ENCODE results near the gene CHST5. TPM values are rescaled to one million over a fixed set of nuclear protein-coding genes. Genes with fewer than 3 reads are reported as not detected.

The CHST5 gene
- total and polyA plus RNA-seq, 2 of the 13 experiments (the other 11 are each of a cell fraction or from before 2014, with no cell fraction given): 0.05 TPM; not detected in 1

DNA sequence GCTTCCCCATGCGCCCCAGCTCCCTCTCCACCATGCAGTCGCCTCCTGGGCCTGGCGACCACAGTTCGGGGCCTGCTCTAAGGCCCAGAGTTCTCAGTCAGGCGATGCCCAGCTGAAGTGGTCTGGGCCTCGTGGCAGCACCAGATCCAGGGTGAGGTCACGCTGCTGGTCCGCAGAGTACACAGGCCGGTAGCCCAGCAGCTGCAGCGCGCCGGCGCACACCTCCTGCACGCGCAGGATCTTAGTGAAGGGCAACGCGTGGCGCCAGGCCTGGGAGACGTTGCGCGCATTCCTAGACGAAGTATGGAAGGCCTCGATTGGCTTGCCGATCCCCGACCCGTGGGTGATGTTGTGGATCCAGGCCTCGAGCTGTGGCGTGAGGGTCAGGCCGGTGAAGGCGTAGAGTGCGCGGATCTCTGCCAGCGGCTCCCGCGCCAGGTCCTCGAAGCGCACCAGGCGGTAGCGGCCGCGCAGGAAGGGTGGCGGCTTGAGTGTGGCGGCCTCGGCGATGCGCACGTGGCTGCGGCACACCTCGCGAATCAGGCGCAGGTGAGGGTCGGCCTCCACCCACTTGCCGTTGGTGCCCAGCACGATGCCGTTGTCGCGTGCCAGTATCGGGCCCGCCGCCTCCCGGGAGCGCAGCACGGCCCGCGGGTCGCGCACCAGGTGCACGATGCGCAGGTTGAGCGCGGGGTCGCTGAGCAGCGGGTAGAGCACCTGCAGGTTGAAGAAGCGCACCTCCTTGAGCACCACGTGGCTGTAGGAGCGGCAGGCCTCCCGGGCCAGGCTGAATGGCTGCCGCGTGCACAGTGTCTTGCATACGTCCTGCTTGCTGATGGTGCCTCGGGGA is 6.6 kb downstream of the CHST5 start:
- Histone ChIP-seq H3K79me2 (ENCODE audit: insufficient read depth, low read length) (no peaks in the 10 kb centered on the region), H3K4me3 (replicated peaks in 1 of 3; ENCODE audit: insufficient read depth in 1 of 3, low read depth in 2 of 3, low read length in 3 of 3) (no peak overlapping the region), H3K9ac (ENCODE audit: insufficient read depth, low read depth, low read length) (no peak overlapping the region), H3K27ac (ENCODE audit: extremely low read length, insufficient read depth, low read length) (no peak overlapping the region), H3K27me3 (ENCODE audit: control insufficient read depth in 1 of 2, insufficient read depth in 2 of 2, low read length in 2 of 2) (peaks cover 0 to 1% of the 10 kb centered on the region in 2 experiments; a peak in 1 of 5 replicates), H3K36me3 (replicated peaks in 1 of 2; ENCODE audit: control insufficient read depth in 1 of 2, insufficient read depth in 2 of 2, low read length in 2 of 2) (no peaks in the 10 kb centered on the region), H4K20me1 (ENCODE audit: insufficient read depth, low read length) (no peaks in the 10 kb centered on the region), H2AFZ (ENCODE audit: low read length) (no peak overlapping the region), H3K4me1 (ENCODE audit: insufficient read depth, low read length) (peaks cover 18% of the 10 kb centered on the region), H3K9me3 (ENCODE audit: low read length) (no peaks in the 10 kb centered on the region), H3K4me2 (ENCODE audit: low read depth, low read length) (no peak overlapping the region)
- DNase-seq (ENCODE audit: low spot score) (no peak), ATAC-seq (no peak), FAIRE-seq (no peak)
- intact Hi-C loops (cut with micrococcal nuclease; ENCODE audit: unreplicated experiment): no loop called here
- no TSS peak for BruUV-seq (replicated peaks)
- TF ChIP-seq BRCA1 (CRISPR knock-in tag; IDR thresholded peaks at IDR 0.05): no peak
- no peak for TF ChIP-seq ZNF329 (CRISPR knock-in tag; IDR thresholded peaks at IDR 0.05; ENCODE audit: low read depth)
- TF ChIP-seq ZFY (CRISPR knock-in tag; IDR thresholded peaks at IDR 0.05): 0 out of 2 replicates have a peak, but pooled peaks have one; percentile 19
- ChIA-PET CTCF (ENCODE audit: low intra/inter-chr PET ratio, low total read pairs) (no interaction called here), POLR2A (interaction anchor here (2.0 kb wide), 1 partner anchor 12 kb away, joined by 8 read pairs; no protein-coding TSS in a partner anchor)
- in situ Hi-C loops (cut with HindIII; ENCODE audit: extremely low pct_ligation_motif_present, low pct_unique_long_range_greater_than_20kb): no loop called here
- WGBS (ENCODE audit: low lambda C conversion rate): 95% methylated on average over 81 of the region's 81 CpGs

DNA sequence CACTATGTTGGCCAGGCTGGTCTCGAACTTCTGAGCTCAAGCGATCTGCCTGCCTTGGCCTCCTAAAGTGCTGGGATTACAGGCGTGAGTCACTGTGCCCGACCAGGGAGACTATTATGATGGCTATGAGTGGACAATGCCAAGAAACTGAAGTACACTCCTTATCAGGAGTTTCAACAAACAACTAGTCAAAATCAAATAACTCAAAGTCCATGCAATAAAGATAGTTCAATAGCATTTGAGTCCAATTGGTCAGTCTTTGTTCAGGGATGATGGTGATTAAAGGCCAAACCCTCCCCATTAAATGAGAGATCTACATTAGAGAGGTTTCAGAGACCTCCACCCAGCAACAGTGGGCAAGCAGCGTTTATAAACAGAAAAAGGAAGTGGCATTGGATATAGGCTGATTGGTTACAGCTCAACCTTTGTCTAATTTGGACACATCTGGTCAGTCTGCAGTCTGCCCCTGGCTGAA is 8.0 kb downstream of the CHST5 start:
- H3K36me3 ChIP-seq (replicated peaks in 1 of 2; ENCODE audit: control insufficient read depth in 1 of 2, insufficient read depth in 2 of 2, low read length in 2 of 2): no peaks in the 10 kb centered on the region
- peaks cover 18% of the 10 kb centered on the region for H3K4me1 ChIP-seq (ENCODE audit: insufficient read depth, low read length)
- H3K27ac ChIP-seq (ENCODE audit: extremely low read length, insufficient read depth, low read length): no peak overlapping the region
- ChIA-PET CTCF (ENCODE audit: low intra/inter-chr PET ratio, low total read pairs) (no interaction called here), POLR2A (interaction anchor here (2.0 kb wide), 1 partner anchor 11 kb away, joined by 8 read pairs; no protein-coding TSS in a partner anchor)
- peak; percentile 80 for DNase-seq (ENCODE audit: low spot score)
- no peaks in the 10 kb centered on the region for H4K20me1 ChIP-seq (ENCODE audit: insufficient read depth, low read length)
- no TSS peak for BruUV-seq (replicated peaks)
- WGBS (ENCODE audit: low lambda C conversion rate): 0% methylated on average over 5 of the region's 5 CpGs
- ATAC-seq: peak; percentile 74
- in situ Hi-C loops (cut with HindIII; ENCODE audit: extremely low pct_ligation_motif_present, low pct_unique_long_range_greater_than_20kb) (no loop called here), intact Hi-C loops (cut with micrococcal nuclease; ENCODE audit: unreplicated experiment) (no loop called here)
- H3K4me2 ChIP-seq (ENCODE audit: low read depth, low read length): no peak overlapping the region; the same call in 1 of the 2 replicates
- no peak overlapping the region for H3K9ac ChIP-seq (ENCODE audit: insufficient read depth, low read depth, low read length)
- H3K9me3 ChIP-seq (ENCODE audit: low read length): no peaks in the 10 kb centered on the region
- H3K79me2 ChIP-seq (ENCODE audit: insufficient read depth, low read length): no peaks in the 10 kb centered on the region
- no peak overlapping the region for H2AFZ ChIP-seq (ENCODE audit: low read length)
- FAIRE-seq: peak; percentile 56
- no peak overlapping the region for H3K4me3 ChIP-seq (replicated peaks in 1 of 3; ENCODE audit: insufficient read depth in 1 of 3, low read depth in 2 of 3, low read length in 3 of 3)
- H3K27me3 ChIP-seq (ENCODE audit: control insufficient read depth in 1 of 2, insufficient read depth in 2 of 2, low read length in 2 of 2): peaks cover 0 to 1% of the 10 kb centered on the region in 2 experiments; a peak in 1 of 5 replicates
- TF ChIP-seq KLF9 (CRISPR knock-in tag; IDR thresholded peaks at IDR 0.05; ENCODE audit: low read depth): no peak
- no peak for TF ChIP-seq ZNF282 (IDR thresholded peaks at IDR 0.05; ENCODE audit: partially characterized antibody)
- TF ChIP-seq DPF2 (CRISPR knock-in tag; IDR thresholded peaks at IDR 0.05; ENCODE audit: borderline replicate concordance, low read depth): no peak
- no peak for TF ChIP-seq CBFB (CRISPR knock-in tag; IDR thresholded peaks at IDR 0.05)
- no peak for TF ChIP-seq ZNF317 (CRISPR knock-in tag; IDR thresholded peaks at IDR 0.05)
- TF ChIP-seq RFX5 (IDR thresholded peaks at IDR 0.05; ENCODE audit: low read depth, low read length): peak; percentile 13; the same call in 1 of the 2 replicates
- TF ChIP-seq STAT6 (CRISPR knock-in tag; IDR thresholded peaks at IDR 0.05; ENCODE audit: borderline replicate concordance): no peak
- TF ChIP-seq CEBPB (IDR thresholded peaks at IDR 0.05; ENCODE audit: borderline replicate concordance, low read depth, low read length): no peak
- no peak for TF ChIP-seq KMT2A (CRISPR knock-in tag; IDR thresholded peaks at IDR 0.05)
- no peak for TF ChIP-seq POGZ (CRISPR knock-in tag; IDR thresholded peaks at IDR 0.05)
- TF ChIP-seq, protein P1, sequence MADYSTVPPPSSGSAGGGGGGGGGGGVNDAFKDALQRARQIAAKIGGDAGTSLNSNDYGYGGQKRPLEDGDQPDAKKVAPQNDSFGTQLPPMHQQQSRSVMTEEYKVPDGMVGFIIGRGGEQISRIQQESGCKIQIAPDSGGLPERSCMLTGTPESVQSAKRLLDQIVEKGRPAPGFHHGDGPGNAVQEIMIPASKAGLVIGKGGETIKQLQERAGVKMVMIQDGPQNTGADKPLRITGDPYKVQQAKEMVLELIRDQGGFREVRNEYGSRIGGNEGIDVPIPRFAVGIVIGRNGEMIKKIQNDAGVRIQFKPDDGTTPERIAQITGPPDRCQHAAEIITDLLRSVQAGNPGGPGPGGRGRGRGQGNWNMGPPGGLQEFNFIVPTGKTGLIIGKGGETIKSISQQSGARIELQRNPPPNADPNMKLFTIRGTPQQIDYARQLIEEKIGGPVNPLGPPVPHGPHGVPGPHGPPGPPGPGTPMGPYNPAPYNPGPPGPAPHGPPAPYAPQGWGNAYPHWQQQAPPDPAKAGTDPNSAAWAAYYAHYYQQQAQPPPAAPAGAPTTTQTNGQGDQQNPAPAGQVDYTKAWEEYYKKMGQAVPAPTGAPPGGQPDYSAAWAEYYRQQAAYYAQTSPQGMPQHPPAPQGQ (CRISPR knock-in tag; IDR thresholded peaks at IDR 0.05; ENCODE audit: borderline replicate concordance): no peak

All from HepG2 (cell line).